HCT116 (cell line): ENCODE data around the gene CADPS2. TPM values are rescaled to one million over a fixed set of nuclear protein-coding genes. Genes with fewer than 3 reads are reported as not detected.

Experiments
- ATAC-seq: fragments of 200-7000 bp; cut with Tn5 transposase; 2 replicates; pipeline ENCODE4 v1.9.1; 2020; ENCODE audit warnings: mild to moderate bottlenecking, moderate library complexity
- BruUV-seq: library from RNA; stranded (reverse); fragments of 400-500 nt; replicated peaks from 2 replicates; lab custom pipeline; 2021; lab: Mats Ljungman, UMichigan
- CTCF ChIA-PET: fragments of 300-600 bp; sonication (Branson Sonifier 250); formaldehyde crosslinking; loops from one replicate; lab custom pipeline; 2021; ENCODE audit warnings: antibody characterized with exemption; lab: Charles Lee
- POLR2A ChIA-PET: fragments of 300-600, 350-600 bp; sonication (Branson Sonifier 250); formaldehyde crosslinking; loops from one replicate; lab custom pipeline; 2021; ENCODE audit warnings: antibody characterized with exemption; lab: Charles Lee
- RAD21 ChIA-PET, 2 experiments: fragments of 300-600 bp; sonication (Branson Sonifier 250); formaldehyde crosslinking; loops; one replicate each; lab custom pipeline; 2023; ENCODE audit warnings: low total read pairs in 2 of 2; ENCODE audit not compliant: uncharacterized antibody in 2 of 2, unreplicated experiment in 2 of 2, low non-redundant PET in 1 of 2; lab: Charles Lee
- DNase-seq: peaks from one replicate; pipeline ENCODE4 v3.0.0-alpha.2; 2010; ENCODE audit warnings: low read depth, low spot score
- H2AFZ ChIP-seq: fragments of 200-600 bp; shearing (Covaris generic), sonication (generic); 2 replicates; pipeline ENCODE4 v1.6.1; 2017; ENCODE audit warnings: low read depth, mixed run types, mixed read lengths, antibody characterized with exemption, low read length; ENCODE audit not compliant: poor library complexity, severe bottlenecking
- H3K27ac ChIP-seq: 2 replicates; pipeline ENCODE4 v1.5.1; 2012; ENCODE audit warnings: low read depth, low read length
- H3K27me3 ChIP-seq: fragments of 200-600 bp; sonication (generic); 2 replicates; pipeline ENCODE4 v1.6.1; 2016; ENCODE audit warnings: mixed run types, low read length, mixed read lengths; ENCODE audit not compliant: insufficient read depth
- H3K36me3 ChIP-seq, 2 experiments: fragments of 200-500 bp in 1 of 2; fragments of 200-600 bp in 1 of 2; sonication (Bioruptor generic) in 1 of 2; sonication (generic) in 1 of 2; 2 replicates each; pipeline versions ENCODE4 v1.5.1 to v1.6.1; 2014 to 2016; ENCODE audit warnings: low read length in 2 of 2, inconsistent platforms in 1 of 2, mixed read lengths in 1 of 2, mixed run types in 1 of 2; ENCODE audit not compliant: insufficient read depth in 2 of 2, control insufficient read depth in 1 of 2
- H3K4me1 ChIP-seq, 2 experiments: fragments of 200-600 bp in 1 of 2; sonication (generic) in 1 of 2; 2 replicates each; pipeline versions ENCODE4 v1.5.1 to v1.6.1; 2012 to 2017; ENCODE audit warnings: low read length in 2 of 2, inconsistent platforms in 1 of 2, mild to moderate bottlenecking in 1 of 2, mixed read lengths in 1 of 2, mixed run types in 1 of 2, moderate library complexity in 1 of 2; ENCODE audit not compliant: insufficient read depth in 2 of 2, control insufficient read depth in 1 of 2
- H3K4me2 ChIP-seq: fragments of 200-600 bp; sonication (generic); 2 replicates; pipeline ENCODE4 v1.6.1; 2017; ENCODE audit warnings: mixed run types, low read length, mixed read lengths
- H3K4me3 ChIP-seq, 2 experiments: fragments of 200-600 bp in 1 of 2; sonication (generic) in 1 of 2; replicated peaks in 1 of 2; 2 replicates each; pipeline ENCODE4 v1.5.1; 2011 to 2016; ENCODE audit warnings: low read length in 2 of 2, control low read depth in 1 of 2, low read depth in 1 of 2, mild to moderate bottlenecking in 1 of 2, mixed read lengths in 1 of 2, mixed run types in 1 of 2
- H3K79me2 ChIP-seq: fragments of 200-600 bp; sonication (generic); 2 replicates; pipeline ENCODE4 v1.6.1; 2017; ENCODE audit warnings: mild to moderate bottlenecking, mixed run types, low read length, moderate library complexity, mixed read lengths; ENCODE audit not compliant: insufficient read depth
- H3K9ac ChIP-seq: fragments of 200-600 bp; sonication (generic); 2 replicates; pipeline ENCODE4 v1.6.1; 2016; ENCODE audit warnings: low read length, mixed read lengths
- H3K9me2 ChIP-seq: fragments of 200-600 bp; sonication (generic), shearing (Covaris generic); 2 replicates; pipeline ENCODE4 v1.6.1; 2017; ENCODE audit warnings: mixed run types, mild to moderate bottlenecking, moderate library complexity; ENCODE audit not compliant: insufficient read depth
- H3K9me3 ChIP-seq, 2 experiments: fragments of 200-500 bp in 1 of 2; fragments of 200-600 bp in 1 of 2; sonication (Bioruptor generic) in 1 of 2; sonication (generic) in 1 of 2; 2 replicates each; pipeline ENCODE4 v1.6.1; 2014 to 2017; ENCODE audit warnings: low read length in 2 of 2, mixed read lengths in 2 of 2, inconsistent platforms in 1 of 2, low read depth in 1 of 2, mild to moderate bottlenecking in 1 of 2, mixed run types in 1 of 2, moderate library complexity in 1 of 2; ENCODE audit not compliant: control insufficient read depth in 1 of 2, insufficient read depth in 1 of 2
- H4K20me1 ChIP-seq: fragments of 200-600 bp; sonication (generic), shearing (Covaris generic); 2 replicates; pipeline ENCODE4 v1.6.1; 2017; ENCODE audit warnings: mixed run types, mild to moderate bottlenecking, moderate library complexity; ENCODE audit not compliant: insufficient read depth
- ATF3 ChIP-seq: IDR thresholded peaks from 2 replicates; pipeline ENCODE4 v1.6.1; 2012
- EGR1 ChIP-seq: IDR thresholded peaks from 2 replicates; pipeline ENCODE4 v1.6.1; 2012; ENCODE audit warnings: low read depth
- EZH2 ChIP-seq: fragments of 200-600 bp; sonication (generic); IDR thresholded peaks from 2 replicates; pipeline ENCODE4 v1.6.1; 2017; ENCODE audit warnings: antibody characterized with exemption, mixed run types
- JUND ChIP-seq: IDR thresholded peaks from 2 replicates; pipeline ENCODE4 v1.6.1; 2012
- MAX ChIP-seq: IDR thresholded peaks from 2 replicates; pipeline ENCODE4 v1.6.1; 2012
- POLR2A ChIP-seq: IDR thresholded peaks from 2 replicates; pipeline ENCODE4 v1.7.0; 2011; ENCODE audit warnings: borderline replicate concordance; ENCODE audit not compliant: insufficient read depth, insufficient read length; ENCODE audit errors: extremely low read depth
- SIN3A ChIP-seq: IDR thresholded peaks from 2 replicates; pipeline ENCODE4 v1.6.1; 2012; ENCODE audit warnings: low read depth
- SP1 ChIP-seq: IDR thresholded peaks from 2 replicates; pipeline ENCODE4 v1.6.1; 2012; ENCODE audit warnings: low read depth
- SRF ChIP-seq: IDR thresholded peaks from 2 replicates; pipeline ENCODE4 v1.6.1; 2012; ENCODE audit warnings: low read depth
- ZFX ChIP-seq: fragments of 450-650 bp; IDR thresholded peaks from 2 replicates; pipeline ENCODE4 v1.6.1; 2017
- intact Hi-C: fragments of 100-400 bp; cut with micrococcal nuclease; formaldehyde crosslinking; loops from 2 replicates; pipeline ENCODE4 v1.10.0; 2022
- total RNA-seq: library from RNA; stranded (reverse); gene quantifications from one replicate; pipeline ENCODE4 v1.2.1, GENCODE V29; 2021; ENCODE audit not compliant: unreplicated experiment
- TF ChIP-seq, protein P1 (sequence below), 3 experiments: fragments of 200-600 bp in 1 of 3; sonication (generic) in 1 of 3; IDR thresholded peaks in 2 of 3; conservative IDR thresholded peaks in 1 of 3; 2 replicates each; pipeline ENCODE4 v1.5.1; 2012 to 2017; ENCODE audit warnings: low read depth in 2 of 3, low read length in 2 of 3, antibody characterized with exemption in 1 of 3, borderline replicate concordance in 1 of 3, control low read depth in 1 of 3, mild to moderate bottlenecking in 1 of 3, mixed read lengths in 1 of 3, mixed run types in 1 of 3, moderate library complexity in 1 of 3; ENCODE audit not compliant: insufficient read depth in 1 of 3

Gene CADPS2
- total RNA-seq, 1 experiment from 2014 or later = 7.5 TPM

DNA sequence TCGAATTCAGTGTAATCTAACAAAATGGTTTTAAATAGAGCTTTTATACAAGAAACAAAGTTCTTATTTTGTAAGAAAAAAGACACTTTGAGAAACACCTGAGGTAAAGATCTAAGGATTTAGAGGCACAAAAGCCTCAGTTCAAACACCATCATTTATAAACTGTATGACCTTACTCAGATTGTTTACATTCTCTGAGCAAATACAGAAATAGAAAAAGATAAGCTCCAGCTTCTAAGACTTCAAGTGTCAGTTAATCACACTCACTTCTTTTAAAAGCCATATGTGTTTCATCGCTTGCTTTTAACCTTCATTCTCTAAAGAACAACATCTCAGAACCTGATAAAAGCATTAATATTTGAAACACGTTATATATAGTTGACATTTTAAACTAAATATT lies 27.9 kb downstream of the CADPS2 start:
- ATAC-seq (no peak), DNase-seq (no peak)
- Histone ChIP-seq H3K27me3 (no peaks in the 10 kb centered on the region), H2AFZ (no peak overlapping the region), H3K9me3 (no peaks in the 10 kb centered on the region), H3K27ac (no peak overlapping the region), H3K4me2 (no peak overlapping the region), H3K4me1 (no peaks in the 10 kb centered on the region), H4K20me1 (no peaks in the 10 kb centered on the region), H3K4me3 (no peak overlapping the region), H3K9me2 (no peaks in the 10 kb centered on the region), H3K36me3 (no peaks in the 10 kb centered on the region)
- no TSS peak for BruUV-seq
- RAD21 ChIA-PET = no interaction called here
- POLR2A ChIA-PET = no interaction called here
- intact Hi-C loops = no loop called here
- TF ChIP-seq EZH2 (no peak), SP1 (no peak), SRF (no peak), MAX (no peak), JUND (no peak)
- TF ChIP-seq, protein P1, sequence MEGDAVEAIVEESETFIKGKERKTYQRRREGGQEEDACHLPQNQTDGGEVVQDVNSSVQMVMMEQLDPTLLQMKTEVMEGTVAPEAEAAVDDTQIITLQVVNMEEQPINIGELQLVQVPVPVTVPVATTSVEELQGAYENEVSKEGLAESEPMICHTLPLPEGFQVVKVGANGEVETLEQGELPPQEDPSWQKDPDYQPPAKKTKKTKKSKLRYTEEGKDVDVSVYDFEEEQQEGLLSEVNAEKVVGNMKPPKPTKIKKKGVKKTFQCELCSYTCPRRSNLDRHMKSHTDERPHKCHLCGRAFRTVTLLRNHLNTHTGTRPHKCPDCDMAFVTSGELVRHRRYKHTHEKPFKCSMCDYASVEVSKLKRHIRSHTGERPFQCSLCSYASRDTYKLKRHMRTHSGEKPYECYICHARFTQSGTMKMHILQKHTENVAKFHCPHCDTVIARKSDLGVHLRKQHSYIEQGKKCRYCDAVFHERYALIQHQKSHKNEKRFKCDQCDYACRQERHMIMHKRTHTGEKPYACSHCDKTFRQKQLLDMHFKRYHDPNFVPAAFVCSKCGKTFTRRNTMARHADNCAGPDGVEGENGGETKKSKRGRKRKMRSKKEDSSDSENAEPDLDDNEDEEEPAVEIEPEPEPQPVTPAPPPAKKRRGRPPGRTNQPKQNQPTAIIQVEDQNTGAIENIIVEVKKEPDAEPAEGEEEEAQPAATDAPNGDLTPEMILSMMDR (IDR thresholded peaks at IDR 0.05 in 2 of 3, conservative IDR thresholded peaks at IDR 0.05 in 1 of 3; ENCODE audit: borderline replicate concordance in 1 of 3, insufficient read depth in 1 of 3, low read depth in 2 of 3, low read length in 2 of 3) = no peak
- TF ChIP-seq, all 23 proteins: peak for 0
- CTCF ChIA-PET = no interaction called here
- H3K9ac ChIP-seq = no peak overlapping the region
- H3K79me2 ChIP-seq = no peaks in the 10 kb centered on the region

DNA sequence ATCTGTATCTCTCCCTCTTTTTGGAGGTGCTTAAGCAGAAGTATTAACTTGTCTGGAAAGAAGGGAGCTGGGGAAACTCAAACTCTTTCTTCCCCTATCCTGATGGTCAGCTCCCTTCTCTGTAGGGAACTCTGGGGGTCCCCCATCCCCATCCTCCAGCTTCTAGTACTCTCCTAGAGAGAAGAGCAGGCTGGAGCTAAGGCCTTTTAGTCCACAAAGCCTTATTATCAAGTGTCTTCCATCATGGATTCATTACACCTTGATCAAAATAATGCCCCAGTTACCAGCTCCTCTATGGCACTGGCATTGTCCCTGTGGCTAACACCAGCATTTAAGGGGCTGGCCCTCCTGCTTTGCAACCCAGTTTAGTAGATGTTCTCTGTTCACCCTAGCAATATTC lies 35.7 kb downstream of the CADPS2 start:
- POLR2A ChIA-PET = no interaction called here
- no peak overlapping the region for H2AFZ ChIP-seq
- H3K79me2 ChIP-seq = no peaks in the 10 kb centered on the region
- H3K27me3 ChIP-seq = no peaks in the 10 kb centered on the region
- H3K36me3 ChIP-seq = no peaks in the 10 kb centered on the region
- H3K9ac ChIP-seq = no peak overlapping the region
- intact Hi-C loops = no loop called here
- no peaks in the 10 kb centered on the region for H3K4me1 ChIP-seq
- H3K4me2 ChIP-seq = no peak overlapping the region
- H4K20me1 ChIP-seq = no peaks in the 10 kb centered on the region
- CTCF ChIA-PET = no interaction called here
- no TSS peak for BruUV-seq
- no peaks in the 10 kb centered on the region for H3K9me3 ChIP-seq
- RAD21 ChIA-PET = no interaction called here
- TF ChIP-seq MAX (no peak), ZFX (no peak), ATF3 (no peak), EGR1 (no peak), POLR2A (no peak), SIN3A (no peak), EZH2 (no peak)
- TF ChIP-seq, protein P1 (IDR thresholded peaks at IDR 0.05 in 2 of 3, conservative IDR thresholded peaks at IDR 0.05 in 1 of 3; ENCODE audit: borderline replicate concordance in 1 of 3, insufficient read depth in 1 of 3, low read depth in 2 of 3, low read length in 2 of 3) = no peak
- no peak overlapping the region for H3K27ac ChIP-seq
- no peak for ATAC-seq
- no peak overlapping the region for H3K4me3 ChIP-seq
- no peak for DNase-seq
- H3K9me2 ChIP-seq = no peaks in the 10 kb centered on the region
